Vagina (tissue), 2 donors: ENCODE results near the gene PARD3.

Experiments used
- CTCF ChIP-seq, 3 experiments: fragments of 450-650 bp in 2 of 3; fragments of 200-600 bp in 1 of 3; sonication (generic) in 1 of 3; IDR thresholded peaks; one replicate each; pipeline ENCODE4 v1.5.1; 2017 to 2019; ENCODE audit warnings: antibody characterized with exemption in 3 of 3, mild to moderate bottlenecking in 2 of 3, moderate library complexity in 2 of 3
- POLR2A ChIP-seq, 2 donors: fragments of 450-650 bp; IDR thresholded peaks; one replicate each; pipeline ENCODE4 v1.6.1; 2017; ENCODE audit warnings: antibody characterized with exemption in 2 of 2, mild to moderate bottlenecking in 2 of 2, moderate library complexity in 2 of 2

- no peak for TF ChIP-seq CTCF (IDR thresholded peaks at IDR 0.05)
- TF ChIP-seq POLR2A (IDR thresholded peaks at IDR 0.05): no peak
Observed at GRCh38 chr10:34413214-34413613, 401.9 kb downstream of the PARD3 start.
